Common myeloid progenitor, CD34-positive (primary cell): ENCODE data around the gene HMCN2.

ENCODE experiments used
- CTCF ChIA-PET: fragments of 350-600 bp; sonication (Branson Sonifier 250); formaldehyde crosslinking; loops from one replicate; lab custom pipeline; 2021; ENCODE audit warnings: antibody characterized with exemption; lab: Charles Lee
- POLR2A ChIA-PET: fragments of 350-600 bp; sonication (Branson Sonifier 250); formaldehyde crosslinking; loops from one replicate; lab custom pipeline; 2021; ENCODE audit warnings: antibody characterized with exemption; lab: Charles Lee
- DNase-seq, 3 donors: peaks; one replicate each; pipeline versions ENCODE4 v3.0.0 to v3.0.0-alpha.2; 2013
- H3K27ac ChIP-seq, 2 experiments: 1 replicate in 1 of 2; 2 replicates in 1 of 2; pipeline ENCODE4 v1.7.0; 2013; ENCODE audit warnings: inconsistent platforms in 2 of 2, low read length in 2 of 2, mild to moderate bottlenecking in 2 of 2, low read depth in 1 of 2, moderate library complexity in 1 of 2; ENCODE audit not compliant: severe bottlenecking in 2 of 2, insufficient read depth in 1 of 2, poor library complexity in 1 of 2
- H3K27me3 ChIP-seq, 5 experiments: replicated peaks in 2 of 5; 1 replicate in 3 of 5; 2 replicates in 2 of 5; pipeline versions ENCODE4 v1.6.1 to v1.7.0; 2013; ENCODE audit warnings: low read length in 4 of 5, mild to moderate bottlenecking in 2 of 5, moderate library complexity in 2 of 5, inconsistent platforms in 1 of 5; ENCODE audit not compliant: insufficient read depth in 5 of 5, control insufficient read depth in 4 of 5
- H3K36me3 ChIP-seq, 4 experiments: 1 replicate in 2 of 4; 2 replicates in 2 of 4; pipeline versions ENCODE4 v1.6.1 to v1.7.0; 2013; ENCODE audit warnings: low read length in 3 of 4, control low read depth in 1 of 4, mild to moderate bottlenecking in 1 of 4; ENCODE audit not compliant: control insufficient read depth in 4 of 4, insufficient read depth in 4 of 4
- H3K4me1 ChIP-seq, 4 experiments: 1 replicate in 3 of 4; 2 replicates in 1 of 4; pipeline versions ENCODE4 v1.6.1 to v1.7.1; 2013; ENCODE audit warnings: low read length in 3 of 4, mild to moderate bottlenecking in 3 of 4, control low read depth in 1 of 4, inconsistent platforms in 1 of 4, moderate library complexity in 1 of 4; ENCODE audit not compliant: control insufficient read depth in 4 of 4, insufficient read depth in 4 of 4; ENCODE audit errors: control extremely low read depth in 1 of 4
- H3K4me3 ChIP-seq, 7 experiments: 1 replicate in 4 of 7; 2 replicates in 3 of 7; pipeline versions ENCODE4 v1.5.1 to v1.7.0; 2013; ENCODE audit warnings: mild to moderate bottlenecking in 7 of 7, low read length in 6 of 7, moderate library complexity in 6 of 7, inconsistent platforms in 2 of 7, low read depth in 2 of 7, control low read depth in 1 of 7; ENCODE audit not compliant: insufficient read depth in 4 of 7, control insufficient read depth in 1 of 7; ENCODE audit errors: extremely low read depth in 1 of 7
- H3K9me3 ChIP-seq, 5 experiments: 1 replicate in 4 of 5; 2 replicates in 1 of 5; pipeline versions ENCODE4 v1.6.1 to v1.7.1; 2013; ENCODE audit warnings: low read length in 4 of 5, mild to moderate bottlenecking in 2 of 5, inconsistent platforms in 1 of 5, low read depth in 1 of 5, moderate library complexity in 1 of 5; ENCODE audit not compliant: control insufficient read depth in 4 of 5, insufficient read depth in 2 of 5; ENCODE audit errors: control extremely low read depth in 1 of 5
- WGBS: methylation state at CpG from one replicate; pipeline ENCODE4 v1.1.5; 2013; ENCODE audit not compliant: insufficient coverage; 5-methylcytosine and 5-hydroxymethylcytosine counted together

Gene HMCN2

GRCh38 chr9:130331573-130331972 lies 66.0 kb downstream of the HMCN2 start:
- 94% methylated on average over 8 of the region's 13 CpGs for WGBS
- Histone ChIP-seq H3K27me3 (peaks cover 0 to 66% (median 10%) of the 10 kb centered on the region in 5 experiments), H3K4me3 (no peak overlapping the region), H3K36me3 (no peaks in the 10 kb centered on the region), H3K4me1 (peaks cover 0 to 12% (median 5%) of the 10 kb centered on the region in 4 experiments), H3K27ac (no peak overlapping the region), H3K9me3 (no peaks in the 10 kb centered on the region)
- ChIA-PET POLR2A (interaction anchor here (0.7 kb wide), 1 partner anchor 704 kb away, joined by 3 read pairs; no protein-coding TSS in a partner anchor), CTCF (interaction anchor here (1.1 kb wide), 1 partner anchor 225 kb away, joined by 3 read pairs; no protein-coding TSS in a partner anchor)
- DNase-seq, result no peak

DNA sequence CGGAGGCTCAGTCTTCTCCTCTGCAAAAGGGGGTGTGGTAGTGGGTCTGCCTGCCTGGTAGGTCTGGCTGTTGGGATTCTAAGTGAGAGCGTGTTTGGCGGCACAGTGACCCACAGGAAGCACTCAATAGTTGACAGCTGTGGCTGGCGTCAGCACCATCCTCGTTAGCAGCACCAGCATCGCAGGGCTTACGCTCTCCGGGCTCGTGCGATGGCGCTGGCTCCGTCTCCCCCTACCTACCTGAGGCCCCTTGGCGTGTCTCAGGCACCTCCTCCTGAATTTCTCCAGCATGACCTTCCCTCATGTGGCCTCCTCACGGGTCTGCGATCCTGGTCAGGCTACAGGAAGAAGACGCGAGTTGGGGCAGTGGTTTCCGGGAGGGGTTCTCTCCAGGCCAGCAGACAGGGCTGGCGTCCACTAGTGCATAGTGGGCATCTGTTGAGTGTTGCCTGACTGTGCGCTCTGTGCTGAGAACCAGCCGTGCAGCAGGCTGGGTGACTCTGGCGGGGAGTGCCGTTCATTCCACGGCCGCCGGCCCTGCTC lies 66.9 kb downstream of the HMCN2 start:
- WGBS, result 79% methylated on average over 26 of the region's 26 CpGs
- ChIA-PET POLR2A (no interaction called here), CTCF (interaction anchor here (1.1 kb wide), 1 partner anchor 226 kb away, joined by 3 read pairs; no protein-coding TSS in a partner anchor)
- DNase-seq, result no peak
- Histone ChIP-seq H3K27me3 (peaks cover 0 to 57% (median 6%) of the 10 kb centered on the region in 5 experiments), H3K9me3 (no peaks in the 10 kb centered on the region), H3K4me1 (peaks cover 0 to 12% (median 5%) of the 10 kb centered on the region in 4 experiments), H3K36me3 (no peaks in the 10 kb centered on the region), H3K27ac (no peak overlapping the region), H3K4me3 (no peak overlapping the region)

GRCh38 chr9:130333041-130333711 lies 67.6 kb downstream of the HMCN2 start:
- CTCF ChIA-PET, result no interaction called here
- Histone ChIP-seq H3K4me1 (peaks cover 0 to 12% (median 5%) of the 10 kb centered on the region in 4 experiments), H3K9me3 (no peaks in the 10 kb centered on the region), H3K27ac (no peak overlapping the region), H3K27me3 (peaks cover 0 to 50% (median 6%) of the 10 kb centered on the region in 5 experiments), H3K4me3 (no peak overlapping the region), H3K36me3 (no peaks in the 10 kb centered on the region)
- WGBS, result 36% methylated on average over 16 of the region's 19 CpGs
- POLR2A ChIA-PET, result no interaction called here
- DNase-seq, result peak in 2 of 3 donors; percentile 74 to 95

- Histone ChIP-seq H3K4me3 (no peak overlapping the region), H3K4me1 (peaks cover 0 to 12% (median 5%) of the 10 kb centered on the region in 4 experiments), H3K9me3 (no peaks in the 10 kb centered on the region), H3K27me3 (peaks cover 0 to 45% (median 3%) of the 10 kb centered on the region in 5 experiments), H3K27ac (no peak overlapping the region), H3K36me3 (no peaks in the 10 kb centered on the region)
- peak in 1 of 3 donors; percentile 66 for DNase-seq
- 76% methylated on average over 4 of the region's 5 CpGs for WGBS
- ChIA-PET CTCF (no interaction called here), POLR2A (interaction anchor here (0.6 kb wide), 1 partner anchor 221 kb away, joined by 4 read pairs; no protein-coding TSS in a partner anchor)
These were observed 68.1 kb downstream of the HMCN2 start for GRCh38 chr9:130333712-130334062.

GRCh38 chr9:130334915-130335314 lies 69.4 kb downstream of the HMCN2 start:
- no peak for DNase-seq
- H3K27ac ChIP-seq, result no peak overlapping the region
- H3K27me3 ChIP-seq, result peaks cover 0 to 36% (median 0%) of the 10 kb centered on the region in 5 experiments
- no peak overlapping the region for H3K4me3 ChIP-seq
- ChIA-PET CTCF (no interaction called here), POLR2A (no interaction called here)
- H3K36me3 ChIP-seq, result no peaks in the 10 kb centered on the region
- H3K9me3 ChIP-seq, result no peaks in the 10 kb centered on the region
- 92% methylated on average over 3 of the region's 4 CpGs for WGBS
- peaks cover 0 to 12% (median 5%) of the 10 kb centered on the region in 4 experiments for H3K4me1 ChIP-seq

- 100% methylated on average over 3 of the region's 6 CpGs for WGBS
- no peak overlapping the region for H3K27ac ChIP-seq
- no peak overlapping the region for H3K4me3 ChIP-seq
- H3K4me1 ChIP-seq, result peaks cover 0 to 13% (median 8%) of the 10 kb centered on the region in 4 experiments
- no peak for DNase-seq
- ChIA-PET POLR2A (interaction anchor here (0.7 kb wide), 1 partner anchor 222 kb away, joined by 3 read pairs; no protein-coding TSS in a partner anchor), CTCF (interaction anchor here (1.2 kb wide), 1 partner anchor 18 kb away, joined by 4 read pairs; no protein-coding TSS in a partner anchor)
- H3K36me3 ChIP-seq, result no peaks in the 10 kb centered on the region
- peaks cover 0 to 26% (median 1%) of the 10 kb centered on the region in 5 experiments for H3K27me3 ChIP-seq
- H3K9me3 ChIP-seq, result no peaks in the 10 kb centered on the region
These were observed 70.6 kb downstream of the HMCN2 start for GRCh38 chr9:130336027-130336610.
